PC-9 (cell line): ENCODE measurements around the gene MYBBP1A. TPM values are rescaled to one million over a fixed set of nuclear protein-coding genes. Genes with fewer than 3 reads are reported as not detected.

Experiments used
- BruUV-seq: library from RNA; stranded (reverse); fragments of 400-500 nt; replicated peaks from 2 replicates; lab custom pipeline; 2021; lab: Mats Ljungman, UMichigan
- CTCF ChIA-PET: fragments of 300-600 bp; sonication (Branson Sonifier 250); formaldehyde crosslinking; loops from one replicate; lab custom pipeline; 2022; ENCODE audit warnings: antibody characterized with exemption; lab: Charles Lee
- POLR2A ChIA-PET: fragments of 300-600 bp; sonication (Branson Sonifier 250); formaldehyde crosslinking; loops from one replicate; lab custom pipeline; 2022; ENCODE audit warnings: antibody characterized with exemption; ENCODE audit not compliant: unreplicated experiment; lab: Charles Lee
- DNase-seq, 2 experiments: peaks; one replicate each; pipeline versions ENCODE4 v3.0.0 to v3.0.0-alpha.2; 2015 to 2022; ENCODE audit warnings: mixed read lengths in 1 of 2
- H2AFZ ChIP-seq: fragments of 200-600 bp; sonication (generic); 2 replicates; pipeline ENCODE4 v1.8.1; 2017; ENCODE audit warnings: antibody characterized with exemption
- H3F3A ChIP-seq: fragments of 200-600 bp; sonication (generic); 2 replicates; pipeline ENCODE4 v1.8.1; 2017; ENCODE audit warnings: antibody characterized with exemption, mild to moderate bottlenecking, low read depth; ENCODE audit not compliant: insufficient read depth
- H3K27ac ChIP-seq: fragments of 200-600 bp; sonication (generic); 2 replicates; pipeline ENCODE4 v1.6.1; 2016; ENCODE audit warnings: mixed run types
- H3K27me3 ChIP-seq: fragments of 200-600 bp; sonication (generic); 2 replicates; pipeline ENCODE4 v1.6.1; 2016; ENCODE audit warnings: low read depth, mixed run types; ENCODE audit not compliant: insufficient read depth
- H3K36me3 ChIP-seq: fragments of 200-600 bp; sonication (generic); 2 replicates; pipeline ENCODE4 v1.6.1; 2016; ENCODE audit warnings: low read depth, mixed run types
- H3K4me1 ChIP-seq: fragments of 200-600 bp; sonication (generic); replicated peaks from 2 replicates; pipeline ENCODE4 v1.6.1; 2016; ENCODE audit warnings: mixed run types; ENCODE audit not compliant: insufficient read depth
- H3K4me2 ChIP-seq: fragments of 200-600 bp; sonication (generic); 2 replicates; pipeline ENCODE4 v1.6.1; 2017; ENCODE audit warnings: mixed run types
- H3K4me3 ChIP-seq: fragments of 200-600 bp; sonication (generic); 2 replicates; pipeline ENCODE4 v1.6.1; 2016; ENCODE audit warnings: mixed run types
- H3K79me2 ChIP-seq: fragments of 200-600 bp; sonication (generic); 2 replicates; pipeline ENCODE4 v1.6.1; 2017; ENCODE audit warnings: low read depth, mixed run types
- H3K9me2 ChIP-seq: fragments of 200-600 bp; sonication (generic); 2 replicates; pipeline ENCODE4 v1.8.1; 2017; ENCODE audit warnings: mild to moderate bottlenecking; ENCODE audit not compliant: insufficient read depth
- H3K9me3 ChIP-seq: fragments of 200-600 bp; sonication (generic); 2 replicates; pipeline ENCODE4 v1.8.1; 2016; ENCODE audit warnings: low read depth; ENCODE audit not compliant: insufficient read depth
- H4K20me1 ChIP-seq: fragments of 200-600 bp; sonication (generic); 2 replicates; pipeline ENCODE4 v1.8.1; 2017; ENCODE audit not compliant: insufficient read depth
- EZH2 ChIP-seq: fragments of 200-600 bp; sonication (generic); IDR thresholded peaks from 2 replicates; pipeline ENCODE4 v1.8.0; 2017; ENCODE audit warnings: antibody characterized with exemption, low read depth
- intact Hi-C: fragments of 100-400 bp; cut with micrococcal nuclease; formaldehyde crosslinking; loops from one replicate; pipeline ENCODE4 v1.10.0; 2022; ENCODE audit not compliant: unreplicated experiment
- total RNA-seq: library from RNA; stranded (reverse); gene quantifications from 2 replicates; pipeline ENCODE4 v1.2.3, GENCODE V29; 2021
- TF ChIP-seq, protein P1 (sequence below): fragments of 200-600 bp; sonication (generic); conservative IDR thresholded peaks from 2 replicates; pipeline ENCODE4 v1.6.1; 2017; ENCODE audit warnings: mixed run types, antibody characterized with exemption, mild to moderate bottlenecking, moderate library complexity

The MYBBP1A gene
- total RNA-seq, 1 experiment from 2014 or later, result 89.1 TPM

DNA sequence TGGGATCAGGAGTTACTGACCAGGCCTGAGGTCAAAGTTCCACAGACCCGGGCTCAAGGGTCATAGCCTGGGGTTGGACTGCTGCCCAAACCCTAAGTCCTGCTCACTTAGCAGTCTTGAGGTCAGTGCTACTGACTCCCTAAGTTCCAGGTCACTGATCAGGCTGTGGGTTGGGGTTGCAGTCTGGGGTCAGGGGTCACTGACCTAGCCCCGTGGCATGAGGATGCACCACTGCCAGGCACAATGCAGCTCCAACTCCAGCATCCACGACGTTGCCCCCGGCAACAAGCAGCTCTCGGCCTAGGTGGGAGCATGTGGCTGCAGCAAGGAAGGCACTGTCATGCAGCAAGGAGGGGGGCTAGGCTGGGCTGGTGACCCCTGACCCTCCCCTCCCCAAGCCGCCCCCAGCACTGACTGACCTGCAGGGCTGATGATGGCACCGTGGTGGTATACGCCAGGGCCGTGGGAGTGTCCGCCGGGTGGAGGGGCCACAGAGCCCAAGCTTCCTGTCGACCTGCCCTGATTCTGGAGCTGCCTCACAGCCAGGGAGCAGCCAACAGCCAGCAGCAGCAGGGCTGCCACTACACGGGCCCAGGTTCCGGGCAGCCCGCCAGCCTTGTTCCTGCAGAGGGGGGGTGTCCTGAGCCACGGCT lies 4.1 kb upstream of the MYBBP1A start:
- Histone ChIP-seq H3F3A (peaks cover 4% of the 10 kb centered on the region; the same call in 1 of the 2 replicates), H2AFZ (no peak overlapping the region), H3K4me2 (no peak overlapping the region), H3K4me3 (no peak overlapping the region), H3K27me3 (no peaks in the 10 kb centered on the region), H3K36me3 (no peaks in the 10 kb centered on the region), H3K27ac (no peak overlapping the region), H3K9me3 (no peaks in the 10 kb centered on the region), H3K4me1 (0 out of 2 replicates have a peak, but pooled peaks cover 4% of the 10 kb centered on the region), H4K20me1 (no peaks in the 10 kb centered on the region), H3K79me2 (peaks cover 9% of the 10 kb centered on the region), H3K9me2 (no peaks in the 10 kb centered on the region)
- ChIA-PET POLR2A (interaction anchor here (0.6 kb wide), 1 partner anchor 121 kb away, joined by 3 read pairs; no protein-coding TSS in a partner anchor), CTCF (no interaction called here)
- BruUV-seq, result no TSS peak
- no peak for TF ChIP-seq EZH2
- TF ChIP-seq, protein P1, sequence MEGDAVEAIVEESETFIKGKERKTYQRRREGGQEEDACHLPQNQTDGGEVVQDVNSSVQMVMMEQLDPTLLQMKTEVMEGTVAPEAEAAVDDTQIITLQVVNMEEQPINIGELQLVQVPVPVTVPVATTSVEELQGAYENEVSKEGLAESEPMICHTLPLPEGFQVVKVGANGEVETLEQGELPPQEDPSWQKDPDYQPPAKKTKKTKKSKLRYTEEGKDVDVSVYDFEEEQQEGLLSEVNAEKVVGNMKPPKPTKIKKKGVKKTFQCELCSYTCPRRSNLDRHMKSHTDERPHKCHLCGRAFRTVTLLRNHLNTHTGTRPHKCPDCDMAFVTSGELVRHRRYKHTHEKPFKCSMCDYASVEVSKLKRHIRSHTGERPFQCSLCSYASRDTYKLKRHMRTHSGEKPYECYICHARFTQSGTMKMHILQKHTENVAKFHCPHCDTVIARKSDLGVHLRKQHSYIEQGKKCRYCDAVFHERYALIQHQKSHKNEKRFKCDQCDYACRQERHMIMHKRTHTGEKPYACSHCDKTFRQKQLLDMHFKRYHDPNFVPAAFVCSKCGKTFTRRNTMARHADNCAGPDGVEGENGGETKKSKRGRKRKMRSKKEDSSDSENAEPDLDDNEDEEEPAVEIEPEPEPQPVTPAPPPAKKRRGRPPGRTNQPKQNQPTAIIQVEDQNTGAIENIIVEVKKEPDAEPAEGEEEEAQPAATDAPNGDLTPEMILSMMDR, result no peak
- no peak for DNase-seq
- intact Hi-C loops, result no loop called here

GRCh38 chr17:4558347-4558971 lies 3.3 kb upstream of the MYBBP1A start:
- Histone ChIP-seq H3K9me2 (no peaks in the 10 kb centered on the region), H2AFZ (no peak overlapping the region), H3K36me3 (peaks cover 7% of the 10 kb centered on the region), H3K27ac (no peak overlapping the region), H3K27me3 (no peaks in the 10 kb centered on the region), H3F3A (peaks cover 5% of the 10 kb centered on the region; the same call in 1 of the 2 replicates), H4K20me1 (no peaks in the 10 kb centered on the region), H3K9me3 (no peaks in the 10 kb centered on the region), H3K4me2 (no peak overlapping the region), H3K4me1 (peaks cover 11% of the 10 kb centered on the region), H3K79me2 (peaks cover 17% of the 10 kb centered on the region), H3K4me3 (no peak overlapping the region)
- BruUV-seq, result no TSS peak
- intact Hi-C loops, result no loop called here
- ChIA-PET CTCF (no interaction called here), POLR2A (interaction anchor here (0.6 kb wide), 1 partner anchor 122 kb away, joined by 3 read pairs; no protein-coding TSS in a partner anchor)
- DNase-seq, result no peak
- TF ChIP-seq, protein P1, result no peak

- CTCF ChIA-PET, result no interaction called here
- POLR2A ChIA-PET, result no interaction called here
Measured at GRCh38 chr17:4557626-4558346, 2.6 kb upstream of the MYBBP1A start.

More at GRCh38 chr17:4557626-4558346, 2.6 kb upstream of the MYBBP1A start:
- BruUV-seq, result no TSS peak
- Histone ChIP-seq H4K20me1 (no peaks in the 10 kb centered on the region), H3K79me2 (peaks cover 24% of the 10 kb centered on the region), H3K4me2 (no peak overlapping the region), H3F3A (peaks cover 12% of the 10 kb centered on the region), H3K4me3 (no peak overlapping the region), H3K9me2 (no peaks in the 10 kb centered on the region), H3K9me3 (no peaks in the 10 kb centered on the region), H3K27me3 (no peaks in the 10 kb centered on the region), H3K4me1 (peaks cover 15% of the 10 kb centered on the region), H3K27ac (no peak overlapping the region), H2AFZ (no peak overlapping the region), H3K36me3 (peaks cover 13% of the 10 kb centered on the region)
- TF ChIP-seq EZH2, result no peak
- TF ChIP-seq, protein P1, result no peak
- no peak for DNase-seq
- intact Hi-C loops, result no loop called here
